GM04503 (cell line): Measurements from ENCODE around the gene GCKR.
"Not testable (repeated sequence)": the region's sequence is repeated elsewhere in the genome, so short reads cannot be mapped to it uniquely, and the experiment has no call there.

Experiments used
- DNase-seq: peaks from one replicate; pipeline ENCODE4 v3.0.0-alpha.2; 2012; ENCODE audit warnings: low read depth

Gene GCKR

DNA sequence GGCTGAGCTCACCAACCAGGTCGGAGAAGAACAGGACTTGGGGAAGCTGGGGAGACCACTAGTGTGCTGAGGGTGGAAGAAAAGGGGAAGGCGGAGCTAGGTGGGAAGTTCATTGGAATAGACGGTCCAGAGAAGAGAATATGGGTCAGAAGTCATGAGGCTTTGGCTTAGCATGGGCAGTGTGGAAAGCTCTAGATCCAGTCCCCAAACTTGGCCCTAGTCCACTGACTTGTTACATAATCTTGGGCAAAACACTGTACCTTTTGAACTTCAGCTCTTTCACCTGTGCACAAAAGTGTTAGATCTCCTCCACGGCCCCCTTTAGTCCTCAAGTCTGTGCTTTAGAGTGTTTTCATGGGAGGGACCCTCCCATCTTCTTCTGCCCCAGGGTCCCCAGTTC, 10.7 kb downstream of the GCKR start:
- DNase-seq: no peak

- no peak for DNase-seq
These were observed 12.7 kb downstream of the GCKR start for GRCh38 chr2:27509326-27509725.

- no peak for DNase-seq
These were observed 21.6 kb downstream of the GCKR start for GRCh38 chr2:27518113-27518781.

DNA sequence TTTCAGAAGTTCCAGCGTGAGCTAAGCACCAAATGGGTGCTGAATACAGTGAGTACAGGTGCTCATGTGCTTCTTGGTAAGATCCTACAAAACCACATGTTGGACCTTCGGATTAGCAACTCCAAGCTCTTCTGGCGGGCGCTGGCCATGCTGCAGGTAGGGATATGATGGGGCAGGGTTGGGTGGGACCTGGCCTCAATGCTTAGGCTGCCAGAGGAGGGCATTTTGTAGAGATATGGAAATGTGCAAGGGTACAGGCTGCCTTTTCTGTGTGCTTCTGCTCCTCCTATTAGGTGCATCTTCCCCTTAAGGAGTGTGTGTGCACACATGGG, 22.1 kb downstream of the GCKR start:
- DNase-seq: no peak

DNA sequence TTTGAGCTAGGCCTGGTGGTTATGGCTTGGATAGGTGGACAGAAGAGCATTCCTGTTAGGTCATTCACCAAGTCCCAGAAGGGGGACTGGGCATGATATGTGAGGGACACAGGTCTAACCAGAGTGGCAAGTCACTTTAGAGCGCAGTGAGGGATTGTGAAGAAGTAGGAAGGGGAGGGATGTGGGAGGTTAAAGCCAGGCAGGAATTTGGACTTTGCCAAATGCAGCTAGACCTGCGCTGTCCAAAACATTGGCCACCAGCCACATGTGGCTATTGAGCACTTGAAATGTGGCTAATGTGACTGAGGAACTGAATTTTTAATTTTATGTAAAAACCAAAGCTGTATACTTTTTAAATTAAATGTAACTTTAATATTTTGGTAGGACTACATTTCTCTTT, 23.7 kb downstream of the GCKR start:
- no peak for DNase-seq

DNA sequence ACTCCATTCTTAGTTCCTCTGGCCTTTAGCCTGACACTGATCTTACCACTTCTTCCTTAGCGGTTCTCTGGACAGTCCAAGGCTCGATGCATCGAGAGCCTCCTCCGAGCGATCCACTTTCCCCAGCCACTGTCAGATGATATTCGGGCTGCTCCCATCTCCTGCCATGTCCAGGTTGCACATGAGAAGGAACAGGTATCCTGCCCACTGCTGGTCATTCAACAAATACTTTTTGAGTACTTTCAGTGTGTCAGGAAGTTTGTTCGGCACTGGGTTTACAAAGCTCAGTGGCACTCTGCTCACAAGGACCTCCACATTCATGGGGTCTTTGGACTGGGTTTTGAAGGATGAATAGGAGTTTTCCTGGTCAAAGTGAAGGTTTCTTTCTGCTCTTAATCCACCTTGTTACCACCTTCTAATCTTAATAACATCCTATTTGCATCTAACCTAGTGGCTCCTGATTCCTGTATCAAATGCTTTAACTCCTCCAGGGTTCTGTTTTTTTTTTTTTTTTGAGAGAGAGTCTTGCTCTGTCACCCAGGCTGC, 25.8 kb downstream of the GCKR start:
- DNase-seq: no peak

DNA sequence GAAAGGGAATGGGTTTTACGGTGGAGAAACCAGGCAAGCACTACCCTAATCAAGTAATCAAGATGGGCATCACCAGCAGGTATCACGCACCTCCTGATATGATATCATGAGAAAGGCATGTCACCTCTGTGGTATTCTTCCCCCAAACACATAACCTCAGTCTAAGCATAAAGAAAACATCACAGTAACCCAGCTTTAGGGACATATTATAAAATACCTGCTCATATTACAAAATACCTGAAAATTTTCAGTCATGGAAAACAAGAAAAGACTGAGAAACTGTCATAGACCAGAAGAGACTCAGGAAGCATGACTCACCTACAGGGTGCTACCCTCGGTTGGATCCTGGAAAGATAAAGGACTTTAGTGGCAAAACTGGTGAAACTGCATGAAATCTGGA, 30.5 kb downstream of the GCKR start:
- DNase-seq: no peak

- no peak for DNase-seq
These were observed 35.3 kb downstream of the GCKR start for GRCh38 chr2:27531983-27532382.

DNA sequence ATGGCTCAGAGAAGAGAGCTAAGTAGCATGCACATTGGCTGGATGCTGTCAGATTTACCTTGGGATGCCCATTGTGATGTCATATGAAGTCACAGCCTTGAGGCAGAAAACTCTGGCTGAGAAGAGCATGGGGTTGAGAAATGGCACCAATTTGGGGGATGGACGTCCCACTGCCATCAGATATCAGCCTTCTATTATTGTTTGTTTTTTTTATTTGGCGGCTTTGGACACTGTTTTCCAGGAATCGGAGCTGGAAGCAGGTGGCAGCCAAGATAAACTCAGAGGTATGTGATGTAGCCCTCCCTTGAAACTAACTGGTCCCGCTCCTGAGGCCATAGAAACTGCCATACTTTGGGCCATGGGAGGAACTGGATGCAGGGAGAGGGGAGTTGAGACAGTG, 40.6 kb downstream of the GCKR start:
- DNase-seq: no peak

- not testable (repeated sequence) for DNase-seq
These were observed 42.3 kb downstream of the GCKR start for GRCh38 chr2:27538839-27539450.

GRCh38 chr2:27539649-27540048, 43.0 kb downstream of the GCKR start:
- not testable (repeated sequence) for DNase-seq

DNA sequence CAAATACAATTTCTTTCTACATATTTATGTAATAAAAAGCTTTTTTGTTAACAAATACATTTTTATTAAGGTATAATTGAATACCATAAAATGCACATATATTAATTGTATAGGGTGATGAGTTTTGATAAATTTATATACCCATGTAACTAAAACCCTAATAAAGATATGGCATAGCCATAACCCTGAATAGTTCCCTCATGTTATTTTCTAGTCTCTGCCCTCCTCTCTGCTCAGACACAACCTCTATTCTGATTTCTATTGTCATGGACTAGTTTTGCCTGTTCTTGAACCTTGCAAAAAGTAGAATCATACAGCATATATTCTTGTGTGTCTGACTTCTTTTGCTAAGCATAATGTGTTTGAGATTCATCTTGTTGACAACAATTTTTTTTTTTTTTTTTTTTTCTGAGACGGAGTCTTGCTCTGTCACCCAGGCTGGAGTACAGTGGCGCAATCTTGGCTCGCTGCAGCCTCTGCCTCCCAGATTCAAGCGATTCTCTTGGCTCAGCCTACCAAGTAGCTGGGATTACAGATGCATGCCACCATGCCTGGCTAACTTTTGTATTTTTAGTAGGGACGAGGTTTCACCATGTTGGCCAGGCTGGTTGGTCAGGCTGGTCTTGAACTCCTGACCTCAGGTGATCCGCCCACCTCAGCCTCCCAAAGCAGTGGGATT, 47.6 kb downstream of the GCKR start:
- DNase-seq: no peak

GRCh38 chr2:27545348-27546141, 48.9 kb downstream of the GCKR start:
- DNase-seq: peak; percentile 6

GRCh38 chr2:27549303-27549702, 52.7 kb downstream of the GCKR start:
- DNase-seq: no peak

DNA sequence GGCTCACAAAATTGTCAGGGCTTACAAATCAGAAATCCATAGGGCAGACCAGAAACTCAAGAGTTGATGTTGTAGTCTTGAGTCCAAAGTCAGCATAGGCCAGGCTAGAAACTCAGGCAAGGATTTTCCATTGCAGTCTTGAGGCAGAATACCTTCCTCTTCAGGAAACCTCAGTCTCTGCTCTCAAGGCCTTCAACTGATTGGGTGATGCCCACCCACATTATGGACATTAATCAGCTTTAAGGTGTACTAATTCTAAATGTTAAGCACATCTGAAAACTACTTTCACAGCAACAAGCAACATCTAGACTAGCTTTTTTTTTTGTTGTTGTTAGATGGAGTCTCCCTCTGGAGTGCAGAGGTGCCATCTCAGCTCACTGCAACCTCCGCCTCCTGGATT, 54.9 kb downstream of the GCKR start:
- no peak for DNase-seq

DNA sequence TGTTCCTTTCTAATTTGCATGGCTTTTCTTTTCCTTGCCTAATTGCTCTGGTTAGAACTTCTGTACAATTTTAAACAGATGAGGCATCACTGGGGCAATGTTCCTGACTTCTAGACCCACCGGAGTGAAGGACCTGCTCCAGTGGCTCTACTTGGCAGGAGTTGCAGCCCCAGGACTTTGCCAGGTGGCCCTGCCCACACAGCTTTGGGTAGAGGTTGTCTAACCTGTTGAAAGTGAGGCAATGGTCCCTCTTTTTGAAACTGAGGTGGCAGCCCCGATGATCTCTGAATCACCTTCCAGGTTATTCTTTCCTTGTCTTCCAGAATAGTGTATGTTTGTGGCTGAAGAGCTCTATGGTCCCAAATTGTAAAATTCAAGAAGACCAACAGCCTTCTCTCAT, 56.3 kb downstream of the GCKR start:
- no peak for DNase-seq

DNA sequence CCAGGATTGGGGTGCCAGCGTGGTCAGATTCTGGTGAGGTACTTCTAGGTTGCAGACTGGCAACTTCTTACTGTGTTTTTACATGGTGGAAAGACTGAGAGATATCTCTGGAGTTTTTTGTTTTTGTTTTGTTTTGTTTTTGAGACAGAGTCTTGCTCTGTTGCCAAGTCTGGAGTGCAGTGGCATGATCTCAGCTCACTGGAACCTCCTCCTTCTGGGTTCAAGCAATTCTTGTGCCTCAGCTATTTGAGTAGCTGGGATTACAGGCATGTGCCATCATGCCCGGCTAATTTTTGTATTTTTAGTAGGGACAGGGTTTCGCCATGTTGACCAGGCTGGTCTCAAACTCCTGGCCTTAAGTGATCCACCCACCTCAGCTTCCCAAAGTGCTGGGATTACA, 57.8 kb downstream of the GCKR start:
- peak; percentile 6 for DNase-seq

DNA sequence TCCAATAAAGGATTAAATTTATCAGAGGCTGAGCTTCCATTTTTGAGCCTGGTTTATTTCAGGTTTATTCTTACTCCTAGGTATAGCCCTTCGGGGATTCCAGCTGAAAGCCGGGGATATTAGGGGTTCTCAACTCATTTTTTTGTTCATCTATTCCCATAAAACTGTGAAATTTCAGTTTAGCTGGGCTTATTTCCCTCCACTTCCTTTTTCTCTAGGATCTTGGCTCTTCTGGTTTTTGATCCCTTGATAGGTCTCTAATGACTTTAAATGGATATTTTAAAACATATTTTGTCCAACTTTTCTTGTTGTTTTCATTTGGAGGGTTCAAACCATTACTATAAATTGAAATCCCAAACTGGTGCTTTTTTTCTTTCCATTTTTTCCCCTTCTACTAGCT, 62.6 kb downstream of the GCKR start:
- no peak for DNase-seq

GRCh38 chr2:27561060-27561459, 64.4 kb downstream of the GCKR start:
- no peak for DNase-seq

DNA sequence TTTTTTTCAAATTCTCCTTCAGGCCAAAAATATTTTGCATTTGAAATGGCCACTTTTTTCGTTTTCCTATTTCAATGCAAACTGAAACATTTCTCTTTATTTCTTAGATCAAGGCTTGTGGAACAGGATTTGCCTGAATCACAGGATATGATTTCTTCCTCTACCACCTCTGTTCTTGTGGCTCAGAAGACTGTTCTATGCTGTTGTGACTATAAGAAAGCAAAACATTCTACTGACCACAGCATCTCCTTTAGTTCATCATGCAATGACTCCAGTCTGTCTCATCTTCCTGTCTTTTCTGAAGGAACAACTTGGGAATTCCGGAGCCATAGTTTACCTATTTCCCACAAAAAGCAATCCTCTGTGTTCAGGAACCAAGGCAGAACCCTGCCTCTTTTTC, 70.0 kb downstream of the GCKR start:
- DNase-seq: peak; percentile 24

GRCh38 chr2:27569398-27569797, 72.8 kb downstream of the GCKR start:
- no peak for DNase-seq

GRCh38 chr2:27571197-27571596, 74.6 kb downstream of the GCKR start:
- no peak for DNase-seq

DNA sequence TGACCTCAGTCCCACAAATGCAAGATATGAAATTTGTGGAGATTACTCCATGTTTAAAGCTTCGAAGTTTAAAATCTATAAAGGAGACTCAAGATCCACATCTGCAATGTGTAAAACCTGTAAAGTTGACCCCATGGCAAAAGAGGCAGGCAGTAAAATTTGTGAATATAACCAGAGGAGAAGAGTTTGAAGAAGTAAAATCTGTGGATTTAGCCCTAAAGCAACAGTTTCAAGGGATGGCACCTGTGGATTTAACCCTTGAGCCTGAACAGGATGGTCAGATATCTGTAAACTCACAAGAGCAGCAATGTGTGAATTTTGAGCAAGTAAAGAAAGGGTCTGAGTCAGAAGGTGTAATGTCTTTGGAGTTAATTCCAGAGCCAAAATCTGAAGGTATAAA, 75.0 kb downstream of the GCKR start:
- no peak for DNase-seq
